Epithelial cell of proximal tubule (primary cell): ENCODE data around the gene ZBTB7B. TPM values are rescaled to one million over a fixed set of nuclear protein-coding genes. Genes with fewer than 3 reads are reported as not detected.

ENCODE experiments used
- DNase-seq: peaks from one replicate; pipeline ENCODE4 v3.0.0-alpha.2; 2011; ENCODE audit warnings: low read depth
- H3K4me3 ChIP-seq: 2 replicates; pipeline ENCODE4 v1.5.1; 2011; ENCODE audit warnings: low read depth, mild to moderate bottlenecking, low read length
- total RNA-seq: library from RNA; depleted of rRNA; stranded (reverse); fragments of >200 nt; gene quantifications from 2 replicates; pipeline ENCODE4 v1.2.3, GENCODE V29; 2015
- TF ChIP-seq, protein P1 (sequence below): conservative IDR thresholded peaks from 2 replicates; pipeline ENCODE4 v1.5.1; 2012; ENCODE audit warnings: low read depth, mild to moderate bottlenecking, low read length

ZBTB7B gene
- total RNA-seq, 1 donor from 2014 or later: 20.4 TPM

DNA sequence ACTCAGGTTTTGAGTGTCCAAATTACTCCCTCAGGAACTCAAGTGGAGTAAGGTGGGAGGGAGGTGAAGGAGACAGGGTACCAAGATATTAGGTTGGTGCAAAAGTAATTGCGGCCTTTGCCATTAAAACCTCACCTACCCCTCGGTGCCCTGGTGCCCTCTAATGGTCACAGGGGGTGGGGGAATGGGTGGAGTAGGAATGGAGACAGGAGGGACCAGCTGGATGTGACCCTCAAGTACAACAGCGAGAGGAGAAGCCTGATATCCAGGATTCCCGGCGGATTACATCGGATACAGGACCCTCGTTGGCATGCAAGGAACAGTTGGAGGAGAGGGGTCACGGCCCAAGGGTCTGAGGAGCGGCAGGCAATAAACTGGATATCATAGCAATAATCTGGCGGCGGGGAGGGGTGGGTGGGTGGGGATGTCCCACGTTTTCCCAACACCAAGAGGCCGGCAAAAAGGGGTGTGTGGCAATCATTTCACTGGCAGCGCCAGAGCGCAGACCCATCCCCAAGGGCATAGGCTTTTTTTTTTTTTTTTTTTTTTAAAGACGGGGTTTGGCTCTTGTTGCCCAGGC, 4.3 kb upstream of the ZBTB7B start:
- TF ChIP-seq, protein P1, sequence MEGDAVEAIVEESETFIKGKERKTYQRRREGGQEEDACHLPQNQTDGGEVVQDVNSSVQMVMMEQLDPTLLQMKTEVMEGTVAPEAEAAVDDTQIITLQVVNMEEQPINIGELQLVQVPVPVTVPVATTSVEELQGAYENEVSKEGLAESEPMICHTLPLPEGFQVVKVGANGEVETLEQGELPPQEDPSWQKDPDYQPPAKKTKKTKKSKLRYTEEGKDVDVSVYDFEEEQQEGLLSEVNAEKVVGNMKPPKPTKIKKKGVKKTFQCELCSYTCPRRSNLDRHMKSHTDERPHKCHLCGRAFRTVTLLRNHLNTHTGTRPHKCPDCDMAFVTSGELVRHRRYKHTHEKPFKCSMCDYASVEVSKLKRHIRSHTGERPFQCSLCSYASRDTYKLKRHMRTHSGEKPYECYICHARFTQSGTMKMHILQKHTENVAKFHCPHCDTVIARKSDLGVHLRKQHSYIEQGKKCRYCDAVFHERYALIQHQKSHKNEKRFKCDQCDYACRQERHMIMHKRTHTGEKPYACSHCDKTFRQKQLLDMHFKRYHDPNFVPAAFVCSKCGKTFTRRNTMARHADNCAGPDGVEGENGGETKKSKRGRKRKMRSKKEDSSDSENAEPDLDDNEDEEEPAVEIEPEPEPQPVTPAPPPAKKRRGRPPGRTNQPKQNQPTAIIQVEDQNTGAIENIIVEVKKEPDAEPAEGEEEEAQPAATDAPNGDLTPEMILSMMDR: peak; percentile 26

DNA sequence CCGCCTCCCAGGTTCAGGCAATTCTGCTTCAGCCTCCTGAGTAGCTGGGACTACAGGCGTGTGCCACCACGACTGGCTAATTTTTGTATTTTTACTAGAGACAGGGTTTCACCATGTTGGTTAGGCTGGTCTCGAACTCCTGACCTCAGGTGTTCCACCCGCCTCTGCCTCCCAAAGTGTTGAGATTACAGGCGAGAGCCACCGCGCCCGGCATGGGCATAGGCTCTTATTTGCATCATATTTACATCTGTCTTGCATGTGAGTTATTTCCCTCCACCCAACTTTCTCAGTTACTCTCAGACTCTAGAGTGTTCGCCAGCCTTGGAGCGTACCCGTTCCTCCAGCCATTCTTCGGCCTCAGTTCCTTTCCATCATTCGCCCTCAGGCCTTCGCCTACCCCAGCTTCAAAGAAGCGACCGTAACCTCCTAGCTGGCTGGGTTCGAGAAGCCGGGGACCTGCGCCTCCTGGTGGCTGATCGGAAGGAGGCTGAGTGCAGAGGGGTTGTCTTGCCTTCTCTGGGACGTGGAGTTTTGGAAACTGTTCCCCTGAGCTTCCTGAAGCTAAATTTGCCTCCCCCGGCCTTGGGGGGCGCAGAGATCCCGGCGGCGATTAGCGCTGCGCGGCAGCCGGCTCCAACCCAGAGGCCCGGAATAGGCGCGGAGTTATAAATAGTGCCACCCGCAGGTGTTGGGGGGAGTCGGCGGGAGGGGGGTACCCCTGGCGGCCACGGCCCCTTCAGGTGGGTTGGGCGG, 3.6 kb upstream of the ZBTB7B start:
- peak overlapping the region; percentile 74 for H3K4me3 ChIP-seq
- DNase-seq: no peak

More for the DNA sequence above, 4.3 kb upstream of the ZBTB7B start:
- H3K4me3 ChIP-seq: no peak overlapping the region
- DNase-seq: no peak

DNA sequence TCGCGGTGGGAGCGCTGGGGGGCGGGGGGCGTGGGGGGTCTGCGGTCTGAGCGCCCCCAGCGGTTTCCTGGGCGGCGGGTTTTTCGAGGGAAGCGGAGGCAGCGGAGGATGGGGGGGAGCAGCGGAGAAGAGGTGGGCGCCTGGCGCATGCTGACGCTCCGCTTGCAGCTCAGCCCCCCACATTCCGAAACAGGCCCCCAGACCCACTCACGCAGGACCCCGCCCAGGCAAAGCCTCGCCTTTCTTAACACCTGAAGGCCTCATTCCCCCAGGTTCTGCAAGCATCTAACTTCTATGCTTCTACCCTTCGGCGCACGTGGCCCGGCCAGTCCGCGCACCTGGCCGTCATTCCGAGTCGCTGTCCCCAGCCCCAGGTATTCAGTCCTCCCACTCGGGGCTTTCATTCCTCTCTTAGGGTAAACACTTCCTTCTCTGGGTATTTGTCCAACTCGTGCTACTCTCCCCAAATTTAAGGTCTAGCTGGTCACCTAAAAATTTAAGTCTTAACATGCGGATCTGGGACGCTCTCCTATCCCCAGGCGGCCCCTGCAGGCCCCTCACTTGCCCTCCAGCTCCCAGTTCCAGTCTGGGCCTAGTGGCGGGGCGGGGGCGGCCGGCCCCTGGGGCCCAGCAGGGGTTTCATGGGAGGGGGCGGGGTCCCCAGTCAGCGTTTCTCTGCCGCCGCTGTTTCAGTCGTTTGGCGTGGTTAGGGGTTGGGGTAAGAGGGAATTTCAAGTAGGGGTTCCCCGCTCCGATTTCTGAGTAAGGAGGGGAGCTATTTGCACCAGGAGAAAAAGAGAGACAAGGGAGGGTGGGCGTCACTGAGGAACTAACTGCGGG, 2.8 kb upstream of the ZBTB7B start:
- H3K4me3 ChIP-seq: peak overlapping the region; percentile 74
- no peak for DNase-seq
- TF ChIP-seq, protein P1: no peak

More for the DNA sequence above, 3.6 kb upstream of the ZBTB7B start:
- TF ChIP-seq, protein P1: peak; percentile 96

DNA sequence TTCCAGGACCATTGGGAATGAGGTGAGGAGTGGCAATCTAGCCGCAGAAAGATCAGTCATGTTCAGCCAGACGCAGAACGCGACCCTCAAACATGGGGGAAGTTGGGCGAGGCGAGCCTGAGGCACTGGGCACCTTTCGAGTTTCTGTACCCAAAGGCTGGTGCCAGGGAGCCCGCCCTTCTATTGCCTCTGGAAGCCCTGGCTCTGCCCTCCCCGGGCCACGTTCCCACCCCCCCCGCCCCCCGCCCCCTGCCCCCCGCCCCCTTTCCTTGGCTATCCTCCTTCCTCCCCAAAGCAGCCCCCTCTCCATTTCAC, 2.2 kb upstream of the ZBTB7B start:
- TF ChIP-seq, protein P1: no peak
- H3K4me3 ChIP-seq: peak overlapping the region; percentile 74
- no peak for DNase-seq

DNA sequence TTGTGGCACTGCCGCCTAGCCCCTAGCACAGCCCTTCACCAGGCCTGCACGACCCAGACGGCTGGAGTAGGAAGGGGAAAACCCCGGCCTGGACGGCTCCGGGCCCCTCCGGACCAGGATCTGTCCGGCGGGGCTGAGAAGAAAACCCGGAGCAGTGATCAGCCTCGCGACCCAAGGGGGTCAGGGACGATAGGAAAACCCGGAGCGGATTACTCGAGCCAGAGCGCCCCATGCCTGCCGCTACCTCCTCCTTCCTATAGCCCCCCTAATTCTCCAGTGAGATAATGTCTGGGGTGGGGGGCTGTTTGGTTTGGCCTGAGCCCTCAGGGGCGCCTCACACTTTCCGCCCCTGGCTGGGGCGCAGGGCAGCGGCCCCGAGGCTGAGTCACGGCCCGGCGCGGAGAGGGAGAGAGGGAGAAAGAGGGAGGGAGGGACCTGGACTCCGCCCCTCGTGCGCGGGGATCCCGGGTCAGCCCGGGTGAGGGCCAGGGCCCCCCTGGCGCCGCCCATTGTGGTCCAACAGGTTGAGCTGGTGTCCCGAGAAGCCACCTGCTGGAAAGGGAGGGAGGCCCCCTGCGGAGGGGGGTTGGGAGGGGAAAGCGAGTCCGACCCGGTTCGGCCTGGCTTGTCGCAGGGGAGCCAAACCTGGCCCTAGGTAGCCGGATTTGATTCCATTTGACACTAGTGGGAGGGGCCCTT, 1.7 kb upstream of the ZBTB7B start:
- TF ChIP-seq, protein P1: no peak
- peak overlapping the region; percentile 74 for H3K4me3 ChIP-seq
- no peak for DNase-seq

DNA sequence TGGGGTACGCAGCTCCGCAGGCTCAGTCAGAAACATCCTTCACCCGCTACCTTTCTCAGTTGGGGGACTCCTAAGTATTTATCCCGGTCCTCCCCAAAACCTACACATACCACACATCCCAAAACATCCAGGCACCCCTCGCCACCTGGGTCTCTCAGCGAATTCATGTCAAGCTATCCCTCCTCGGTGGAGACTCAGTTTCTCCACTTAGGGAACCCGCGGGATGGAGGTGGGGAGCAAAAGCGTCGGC, 1.3 kb upstream of the ZBTB7B start:
- no peak for DNase-seq
- peak overlapping the region; percentile 74 for H3K4me3 ChIP-seq
- TF ChIP-seq, protein P1: no peak
